Fibroblast of skin of right quadriceps (primary cell): ENCODE results near the gene CCM2L.
"Not testable (repeated sequence)": the region's sequence is repeated elsewhere in the genome, so short reads cannot be mapped to it uniquely, and the experiment has no call there.

Experiments
- DNase-seq: peaks from one replicate; pipeline ENCODE4 v3.0.0-alpha.2; 2013

The CCM2L gene

DNA sequence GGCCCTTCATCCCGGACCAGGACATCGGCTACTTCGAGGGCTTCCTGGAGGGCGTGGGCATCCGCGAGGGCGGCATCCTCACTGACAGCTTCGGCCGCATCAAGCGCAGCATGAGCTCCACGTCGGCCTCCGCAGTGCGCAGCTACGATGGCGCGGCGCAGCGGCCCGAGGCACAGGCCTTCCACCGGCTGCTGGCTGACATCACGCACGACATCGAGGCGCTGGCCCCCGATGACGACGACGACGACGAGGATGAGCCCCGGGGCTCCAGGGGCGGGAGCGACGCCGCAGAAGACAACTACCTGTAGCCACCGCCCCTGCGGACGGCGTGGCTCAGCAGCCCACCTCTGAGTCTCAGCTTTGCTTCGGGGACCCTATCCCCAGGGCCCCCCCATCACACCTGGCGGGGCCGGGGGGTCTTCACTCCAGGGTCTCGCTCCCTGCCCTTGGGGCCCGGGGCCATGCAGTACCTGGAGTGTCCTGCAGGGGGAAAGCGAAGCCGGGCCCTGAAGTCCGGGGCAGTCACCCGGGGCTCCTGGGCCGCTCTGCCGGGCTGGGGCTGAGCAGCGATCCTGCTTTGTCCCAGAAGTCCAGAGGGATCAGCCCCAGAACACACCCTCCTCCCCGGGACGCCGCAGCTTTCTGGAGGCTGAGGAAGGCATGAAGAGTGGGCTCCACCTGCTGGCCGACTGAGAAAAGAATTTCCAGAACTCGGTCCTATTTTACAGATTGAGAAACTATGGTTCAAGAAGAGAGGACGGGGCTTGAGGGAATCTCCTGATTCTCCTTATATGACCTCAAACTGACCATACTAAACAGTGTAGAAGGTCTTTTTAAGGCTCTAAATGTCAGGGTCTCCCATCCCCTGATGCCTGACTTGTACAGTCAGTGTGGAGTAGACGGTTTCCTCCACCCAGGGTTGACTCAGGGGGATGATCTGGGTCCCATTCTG lies 21.0 kb downstream of the CCM2L start:
- peak; percentile 83 for DNase-seq

GRCh38 chr20:32033316-32033715 lies 23.1 kb downstream of the CCM2L start:
- no peak for DNase-seq

- not testable (repeated sequence) for DNase-seq
Measured at GRCh38 chr20:32033721-32034120, 23.5 kb downstream of the CCM2L start.

GRCh38 chr20:32034581-32035425 lies 24.6 kb downstream of the CCM2L start:
- DNase-seq, result no peak

DNA sequence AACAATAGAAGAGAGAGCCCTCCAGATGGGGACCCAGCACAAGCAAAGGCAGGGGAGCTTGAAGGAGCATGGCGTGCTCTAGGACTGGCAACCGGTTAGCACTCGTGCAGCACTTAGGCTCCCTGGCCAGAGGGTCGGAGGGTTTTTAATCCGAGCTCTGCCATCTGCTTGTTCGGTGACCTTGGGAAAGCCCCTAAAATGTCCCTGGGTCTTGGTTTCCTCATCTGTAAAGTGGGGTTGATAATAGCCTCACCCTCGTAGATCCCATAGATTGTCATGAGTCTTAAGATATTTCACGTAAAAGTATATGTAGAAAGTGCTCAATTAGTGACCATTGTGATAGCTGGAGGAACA lies 25.2 kb downstream of the CCM2L start:
- DNase-seq, result no peak

- no peak for DNase-seq
Measured at GRCh38 chr20:32036252-32036651, 26.0 kb downstream of the CCM2L start.

GRCh38 chr20:32036716-32037485 lies 26.7 kb downstream of the CCM2L start:
- DNase-seq, result peak; percentile 44

DNA sequence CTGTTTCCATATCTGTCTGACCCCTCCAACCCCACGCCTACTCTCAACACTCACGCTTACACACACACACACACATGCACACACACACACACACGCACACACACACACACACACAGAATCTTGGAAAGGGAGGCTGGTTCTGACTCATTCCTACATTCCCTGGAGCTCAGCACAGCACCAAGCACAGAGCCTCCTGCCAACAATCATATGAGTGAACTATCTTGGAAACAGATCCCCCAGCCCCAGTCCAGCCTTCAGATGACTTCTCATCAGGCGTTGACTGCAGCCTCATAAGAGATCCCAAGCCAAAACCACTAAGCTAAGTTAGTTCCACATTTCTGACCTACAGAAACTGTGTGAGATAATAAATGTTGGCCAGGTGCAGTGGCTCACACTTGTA lies 27.7 kb downstream of the CCM2L start:
- peak; percentile 53 for DNase-seq

- no peak for DNase-seq
Measured at GRCh38 chr20:32040142-32040953, 30.1 kb downstream of the CCM2L start.

DNA sequence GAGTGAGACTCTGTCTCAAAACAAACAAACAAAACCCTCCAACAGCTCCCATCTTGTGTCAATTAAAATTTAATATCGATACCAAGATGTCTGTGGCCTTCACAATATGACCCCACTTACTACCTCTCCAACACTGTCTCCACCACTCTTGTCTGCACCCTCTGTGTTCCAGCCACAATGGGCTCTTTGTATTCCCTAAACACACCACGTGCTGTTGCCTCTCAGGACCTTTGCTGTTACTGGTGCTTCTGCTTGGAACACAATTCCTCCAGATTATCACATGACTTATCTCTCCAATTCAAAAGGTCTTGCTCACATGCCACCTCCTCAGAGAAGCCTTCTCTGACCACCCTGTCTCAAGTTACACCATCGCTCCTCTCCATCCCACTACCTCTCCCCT lies 35.8 kb downstream of the CCM2L start:
- DNase-seq, result no peak

- no peak for DNase-seq
Measured at GRCh38 chr20:32050324-32050841, 40.1 kb downstream of the CCM2L start.

DNA sequence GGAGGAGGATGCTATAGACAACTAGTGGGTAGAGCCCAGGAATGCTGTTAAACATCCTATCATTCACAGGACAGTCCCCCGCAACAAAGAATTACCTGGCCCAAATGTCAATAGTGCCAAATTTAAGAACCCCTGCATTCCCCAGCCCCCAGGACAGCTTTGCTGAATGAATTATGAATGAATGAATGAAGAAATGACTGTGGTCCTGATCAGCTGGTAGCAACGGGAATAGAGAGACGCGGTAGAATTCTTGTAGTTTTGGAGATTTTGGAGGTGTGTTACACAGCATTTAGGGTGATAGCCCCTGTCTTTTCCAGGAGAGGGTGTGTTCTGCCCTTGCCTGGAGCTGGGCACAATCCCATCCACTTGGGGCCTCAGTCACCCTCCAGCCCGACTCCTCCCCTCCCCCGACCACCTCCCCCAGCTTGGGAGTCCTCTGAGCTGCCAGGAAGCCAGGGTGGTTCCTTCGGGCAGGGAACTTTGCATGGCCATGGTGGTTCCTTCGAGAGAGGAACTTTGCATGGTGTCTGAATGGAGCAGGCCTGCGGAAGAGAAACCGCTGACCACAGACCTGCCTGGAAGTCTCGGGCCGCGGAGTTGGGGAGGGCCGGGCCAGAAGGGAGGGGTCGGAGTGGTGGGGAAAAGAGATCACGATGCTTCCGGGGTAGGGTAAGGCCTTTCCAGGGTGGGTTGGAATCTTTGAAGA lies 40.8 kb downstream of the CCM2L start:
- DNase-seq, result no peak

DNA sequence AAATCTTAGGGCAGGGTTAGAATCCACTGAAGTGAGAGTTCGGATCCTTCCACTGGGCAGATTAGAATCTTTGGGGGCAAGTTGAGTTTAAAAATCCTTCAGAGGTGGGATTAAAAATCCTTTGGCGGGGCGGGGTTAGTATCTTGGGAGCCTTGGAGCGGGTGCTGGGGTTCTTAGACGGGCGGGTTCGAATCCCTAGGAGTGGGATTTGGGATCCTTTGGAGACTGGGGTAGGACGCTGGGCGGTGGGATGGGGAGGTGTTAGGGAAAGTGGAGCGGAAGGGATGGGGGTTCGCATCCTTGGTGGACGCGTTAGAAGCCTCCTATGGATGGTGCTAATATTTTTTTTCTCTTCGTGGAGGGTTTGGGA lies 41.5 kb downstream of the CCM2L start:
- no peak for DNase-seq

- no peak for DNase-seq
Measured at GRCh38 chr20:32052090-32052777, 42.0 kb downstream of the CCM2L start, which contains the start of gene HCK. Gene HCK, plus strand, starts transcription at chr20:32052242.

DNA sequence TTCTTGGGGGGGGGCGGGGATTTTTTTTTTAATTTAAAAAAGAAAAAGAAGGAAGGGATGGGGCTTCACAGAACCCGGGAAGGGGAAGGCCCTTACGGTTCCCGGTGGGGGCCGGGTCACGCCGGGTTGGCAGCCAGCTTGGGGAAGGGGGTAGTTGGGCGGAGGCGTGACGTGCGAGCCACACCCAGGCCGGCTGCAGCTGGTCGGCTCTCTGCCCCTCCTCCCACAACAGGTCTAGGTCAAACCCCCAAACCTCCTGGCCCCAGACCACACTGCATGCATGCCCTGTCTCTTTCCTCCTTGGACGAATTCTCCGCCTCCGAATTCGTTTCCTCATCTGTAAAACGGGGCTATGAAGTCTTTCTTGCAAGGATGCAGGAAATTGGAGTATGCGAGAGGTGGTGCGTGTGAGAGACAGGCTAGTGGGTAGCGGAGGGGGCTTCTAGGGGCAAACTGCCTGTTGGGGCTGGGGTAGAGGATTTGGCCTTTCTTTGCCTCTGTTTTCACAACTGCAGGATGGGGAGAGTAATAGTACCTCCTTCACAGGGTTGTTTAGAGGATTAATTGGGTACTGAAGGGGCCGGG lies 42.6 kb downstream of the CCM2L start:
- no peak for DNase-seq

DNA sequence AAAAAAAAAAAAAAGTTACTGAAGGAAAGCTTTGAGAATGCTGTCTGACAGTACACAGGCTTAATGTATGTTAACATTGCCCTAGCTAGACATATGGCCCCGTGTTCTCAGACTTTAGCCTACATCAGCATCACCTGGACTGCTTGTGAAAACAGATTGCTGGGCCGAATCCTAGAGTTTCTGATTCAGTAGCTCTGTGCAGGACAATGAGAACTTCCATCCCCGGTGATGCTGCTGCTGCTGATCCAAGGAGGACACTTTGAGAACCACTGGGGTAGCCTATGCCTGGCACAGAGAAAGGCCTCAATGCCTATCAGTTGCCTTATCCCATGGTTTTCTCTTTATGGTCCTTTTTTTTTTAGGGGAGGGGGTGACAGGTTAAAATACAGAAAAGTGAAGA lies 43.4 kb downstream of the CCM2L start:
- DNase-seq, result no peak

DNA sequence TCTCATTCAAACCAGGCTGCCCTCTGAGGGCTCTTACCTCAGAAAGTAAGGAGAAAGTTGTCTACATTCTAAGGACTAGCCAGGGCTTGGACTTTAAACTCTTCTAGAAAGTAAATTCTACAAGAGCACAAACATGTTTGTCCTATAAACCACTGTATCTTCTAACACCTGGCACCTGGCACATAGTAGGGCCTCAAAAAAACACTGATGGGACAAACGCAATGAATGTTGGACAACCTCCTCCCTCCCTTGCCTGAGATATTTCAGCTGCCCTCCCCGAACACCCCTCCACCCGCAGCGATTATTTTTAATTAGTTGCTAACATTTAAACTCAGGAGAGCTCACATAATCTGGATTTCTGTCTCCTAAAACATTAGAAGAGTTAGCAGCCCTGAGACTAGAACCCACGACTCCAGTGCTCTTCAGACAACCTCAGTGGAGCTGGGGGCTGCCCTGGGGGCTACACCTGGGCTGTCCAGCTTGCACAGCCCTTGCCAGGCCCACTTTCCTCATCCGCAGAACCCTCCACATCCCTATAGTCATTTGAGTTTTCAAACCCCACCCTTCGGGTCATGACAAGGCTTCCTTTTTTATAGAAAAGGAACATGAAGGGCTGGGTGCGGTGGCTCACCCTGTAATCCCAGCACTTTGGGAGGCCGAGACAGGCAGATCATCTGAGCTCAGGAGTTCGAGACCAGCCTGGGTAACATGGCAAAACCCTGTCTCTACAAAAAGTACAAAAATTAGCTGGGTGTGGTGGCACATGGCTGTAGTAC lies 46.7 kb downstream of the CCM2L start:
- DNase-seq, result no peak

- no peak for DNase-seq
Measured at GRCh38 chr20:32057656-32058184, 47.5 kb downstream of the CCM2L start.

- no peak for DNase-seq
Measured at GRCh38 chr20:32059189-32059588, 49.0 kb downstream of the CCM2L start.
